IMR-90 (cell line): Measurements from ENCODE around the gene SPTB. TPM values are rescaled to one million over a fixed set of nuclear protein-coding genes. Genes with fewer than 3 reads are reported as not detected.

Experiments used
- ATAC-seq: fragments of 200-7000 bp; cut with Tn5 transposase; 2 replicates; pipeline ENCODE4 v1.9.1; 2020; ENCODE audit warnings: low read depth, mild to moderate bottlenecking, moderate library complexity
- BruUV-seq: library from RNA; stranded (reverse); fragments of 400-500 nt; replicated peaks from 2 replicates; lab custom pipeline; 2021; lab: Mats Ljungman, UMichigan
- CTCF ChIA-PET: fragments of 300-600 bp; formaldehyde crosslinking; extraction: SDS; loops from one replicate; lab custom pipeline; 2021; ENCODE audit warnings: antibody characterized with exemption; lab: Yijun Ruan, JAX
- POLR2A ChIA-PET: fragments of 300-600 bp; sonication (Branson Sonifier 250); formaldehyde crosslinking; loops from one replicate; lab custom pipeline; 2022; ENCODE audit warnings: antibody characterized with exemption; ENCODE audit not compliant: unreplicated experiment; lab: Charles Lee
- DNase-seq: peaks from one replicate; pipeline ENCODE4 v3.0.0; 2013
- H2AFZ ChIP-seq: replicated peaks from 2 replicates; pipeline ENCODE3; 2013; ENCODE audit warnings: low read length, mild to moderate bottlenecking; ENCODE audit not compliant: poor library complexity
- H2AK5ac ChIP-seq: 2 replicates; pipeline ENCODE4 v1.6.1; 2013; ENCODE audit warnings: low read depth, low read length, inconsistent platforms
- H2AK9ac ChIP-seq: replicated peaks from 2 replicates; pipeline ENCODE3; 2013; ENCODE audit warnings: mild to moderate bottlenecking, low read depth, low read length, moderate library complexity; ENCODE audit not compliant: poor library complexity
- H2BK120ac ChIP-seq: 2 replicates; pipeline ENCODE4 v1.6.1; 2013; ENCODE audit warnings: low read depth, low read length, inconsistent platforms
- H2BK15ac ChIP-seq: 3 replicates; pipeline ENCODE4 v1.6.1; 2013; ENCODE audit warnings: low read depth, low read length, inconsistent platforms
- H2BK20ac ChIP-seq: 2 replicates; pipeline ENCODE4 v1.6.1; 2013; ENCODE audit warnings: low read depth, mild to moderate bottlenecking, inconsistent platforms, low read length, moderate library complexity
- H2BK5ac ChIP-seq: 2 replicates; pipeline ENCODE4 v1.6.1; 2013; ENCODE audit warnings: mild to moderate bottlenecking, low read depth, low read length, inconsistent platforms; ENCODE audit not compliant: poor library complexity, severe bottlenecking
- H3K14ac ChIP-seq: replicated peaks from 2 replicates; pipeline ENCODE4 v1.6.1; 2013; ENCODE audit warnings: low read depth, low read length, inconsistent platforms
- H3K18ac ChIP-seq: 2 replicates; pipeline ENCODE4 v1.6.1; 2013; ENCODE audit warnings: low read depth, low read length, control low read depth
- H3K23ac ChIP-seq: 2 replicates; pipeline ENCODE4 v1.6.1; 2013; ENCODE audit warnings: low read depth, low read length, inconsistent platforms
- H3K27ac ChIP-seq: 2 replicates; pipeline ENCODE4 v1.5.1; 2013; ENCODE audit warnings: mild to moderate bottlenecking, control low read depth, low read length; ENCODE audit not compliant: insufficient read depth
- H3K27me3 ChIP-seq: 2 replicates; pipeline ENCODE4 v1.6.1; 2013; ENCODE audit warnings: low read length; ENCODE audit not compliant: control insufficient read depth, insufficient read depth
- H3K36me3 ChIP-seq: 2 replicates; pipeline ENCODE4 v1.6.1; 2013; ENCODE audit warnings: low read length, mixed read lengths; ENCODE audit not compliant: control insufficient read depth, insufficient read depth
- H3K4ac ChIP-seq: 2 replicates; pipeline ENCODE4 v1.6.1; 2013; ENCODE audit warnings: low read depth, low read length, inconsistent platforms
- H3K4me1 ChIP-seq: 2 replicates; pipeline ENCODE4 v1.6.1; 2013; ENCODE audit warnings: low read length, mixed read lengths; ENCODE audit not compliant: control insufficient read depth, insufficient read depth
- H3K4me2 ChIP-seq: 2 replicates; pipeline ENCODE4 v1.6.1; 2013; ENCODE audit warnings: low read depth, mild to moderate bottlenecking, control low read depth, low read length, moderate library complexity
- H3K4me3 ChIP-seq: 2 replicates; pipeline ENCODE4 v1.5.1; 2013; ENCODE audit warnings: low read depth, mild to moderate bottlenecking, control low read depth, low read length, moderate library complexity; ENCODE audit not compliant: insufficient read depth
- H3K56ac ChIP-seq: 2 replicates; pipeline ENCODE4 v1.6.1; 2013; ENCODE audit warnings: low read length, inconsistent platforms; ENCODE audit not compliant: insufficient read depth; ENCODE audit errors: extremely low read depth
- H3K79me1 ChIP-seq, 2 experiments: 2 replicates each; pipeline ENCODE4 v1.6.1; 2013; ENCODE audit warnings: low read length in 2 of 2, inconsistent platforms in 1 of 2, low read depth in 1 of 2
- H3K9ac ChIP-seq: 2 replicates; pipeline ENCODE4 v1.6.1; 2013; ENCODE audit warnings: low read depth, low read length, control low read depth
- H3K9me1 ChIP-seq: 2 replicates; pipeline ENCODE4 v1.6.1; 2013; ENCODE audit warnings: low read length, inconsistent platforms; ENCODE audit not compliant: insufficient read depth
- H3K9me3 ChIP-seq: 2 replicates; pipeline ENCODE4 v1.6.1; 2013; ENCODE audit warnings: low read length; ENCODE audit not compliant: control insufficient read depth, insufficient read depth
- H4K20me1 ChIP-seq: 2 replicates; pipeline ENCODE4 v1.6.1; 2013; ENCODE audit warnings: low read length, inconsistent platforms; ENCODE audit not compliant: insufficient read depth
- H4K5ac ChIP-seq: 2 replicates; pipeline ENCODE4 v1.6.1; 2013; ENCODE audit warnings: mild to moderate bottlenecking, low read depth, low read length, control low read depth
- H4K8ac ChIP-seq, 2 experiments: 2 replicates each; pipeline ENCODE4 v1.6.1; 2013; ENCODE audit warnings: low read depth in 2 of 2, low read length in 2 of 2, control low read depth in 1 of 2, inconsistent platforms in 1 of 2
- H4K91ac ChIP-seq: 2 replicates; pipeline ENCODE4 v1.6.1; 2013; ENCODE audit warnings: low read depth, low read length, inconsistent platforms; ENCODE audit not compliant: insufficient read depth
- BHLHE40 ChIP-seq: fragments of 150-350 bp; IDR thresholded peaks from 2 replicates; pipeline ENCODE4 v1.6.1; 2016; ENCODE audit warnings: mild to moderate bottlenecking, low read depth, low read length
- FOS ChIP-seq: fragments of 150-350 bp; IDR thresholded peaks from 2 replicates; pipeline ENCODE4 v1.6.1; 2016; ENCODE audit warnings: low read depth, low read length
- MAZ ChIP-seq: IDR thresholded peaks from 2 replicates; pipeline ENCODE4 v1.6.1; 2012; ENCODE audit warnings: low read depth, mild to moderate bottlenecking, low read length, improper control_type of control experiment, moderate library complexity, borderline replicate concordance
- MXI1 ChIP-seq: IDR thresholded peaks from 2 replicates; pipeline ENCODE4 v1.6.1; 2012; ENCODE audit warnings: low read depth, mild to moderate bottlenecking, low read length, moderate library complexity, borderline replicate concordance
- RFX5 ChIP-seq: IDR thresholded peaks from 2 replicates; pipeline ENCODE4 v1.8.0; 2012; ENCODE audit warnings: low read depth, mild to moderate bottlenecking, low read length, moderate library complexity
- USF2 ChIP-seq: fragments of 150-350 bp; IDR thresholded peaks from 2 replicates; pipeline ENCODE4 v1.6.1; 2017; ENCODE audit warnings: mild to moderate bottlenecking, antibody characterized with exemption, low read length, low read depth
- WGBS, 2 experiments: methylation state at CpG; one replicate each; pipeline versions ENCODE4 v1.1.5 to v1.1.7; 2013; ENCODE audit warnings: missing lambda C conversion rate in 2 of 2; ENCODE audit not compliant: insufficient read length in 1 of 2; ENCODE audit errors: extremely low coverage in 2 of 2; 5-methylcytosine and 5-hydroxymethylcytosine counted together
- dilution Hi-C: fragments of 300-500 bp; cut with HindIII; formaldehyde crosslinking; loops from one replicate; pipeline ENCODE4 v1.14.3; 2018; ENCODE audit warnings: low sequenced_read_pairs; ENCODE audit not compliant: unreplicated experiment
- in situ Hi-C: fragments of 300-500 bp; cut with MboI; formaldehyde crosslinking; loops from 3 replicates; pipeline ENCODE4 v1.14.3; 2019; ENCODE audit warnings: low sequenced_read_pairs, inconsistent platforms, mixed read lengths
- intact Hi-C: fragments of 100-400 bp; cut with micrococcal nuclease; formaldehyde crosslinking; loops from 2 replicates; pipeline ENCODE4 v1.10.0; 2022
- polyA plus RNA-seq, 3 experiments: library from polyadenylated mRNA; depleted of rRNA; stranded (reverse); fragments of >200 nt; gene quantifications; 2 replicates each; pipeline ENCODE4 v1.2.3, GENCODE V29; 2012; ENCODE audit warnings: low replicate concordance in 1 of 3
- total RNA-seq: library from RNA; depleted of rRNA; stranded (reverse); fragments of >200 nt; gene quantifications from 2 replicates; pipeline ENCODE4 v1.2.3, GENCODE V29; 2012
- TF ChIP-seq, protein P1 (sequence below): conservative IDR thresholded peaks from 2 replicates; pipeline ENCODE4 v1.5.1; 2012; ENCODE audit warnings: mild to moderate bottlenecking, low read depth, low read length, improper control_type of control experiment

SPTB gene
- total and polyA plus RNA-seq, 2 of the 4 experiments (the other 2 are of a cell fraction): under 0.01 to 0.07 TPM

GRCh38 chr14:64775081-64775777 is 104.5 kb downstream of the SPTB start:
- ATAC-seq: no peak
- Histone ChIP-seq H2AK5ac (no peak overlapping the region), H4K20me1 (no peaks in the 10 kb centered on the region), H3K9me3 (no peaks in the 10 kb centered on the region; the same call in 1 of the 2 replicates), H2BK5ac (no peak overlapping the region), H3K27me3 (peaks cover 22% of the 10 kb centered on the region), H3K4me1 (no peaks in the 10 kb centered on the region), H2AFZ (no peak overlapping the region), H2AK9ac (no peak overlapping the region), H3K27ac (no peak overlapping the region), H2BK20ac (no peak overlapping the region), H3K14ac (no peak overlapping the region), H3K9me1 (peaks cover 4% of the 10 kb centered on the region; the same call in 1 of the 2 replicates), H3K79me1 (no peaks in the 10 kb centered on the region), H4K91ac (no peak overlapping the region), H3K4me2 (no peak overlapping the region), H3K56ac (no peak overlapping the region), H4K8ac (no peak overlapping the region), H3K9ac (no peak overlapping the region), H3K4me3 (no peak overlapping the region), H3K36me3 (no peaks in the 10 kb centered on the region), H2BK15ac (no peak overlapping the region), H3K23ac (no peak overlapping the region), H2BK120ac (no peak overlapping the region), H4K5ac (no peak overlapping the region), H3K4ac (no peak overlapping the region), H3K18ac (no peak overlapping the region)
- in situ Hi-C loops: no loop called here
- BruUV-seq: no TSS peak
- ChIA-PET POLR2A (no interaction called here), CTCF (no interaction called here)
- TF ChIP-seq USF2: no peak
- TF ChIP-seq FOS: no peak
- TF ChIP-seq, protein P1, sequence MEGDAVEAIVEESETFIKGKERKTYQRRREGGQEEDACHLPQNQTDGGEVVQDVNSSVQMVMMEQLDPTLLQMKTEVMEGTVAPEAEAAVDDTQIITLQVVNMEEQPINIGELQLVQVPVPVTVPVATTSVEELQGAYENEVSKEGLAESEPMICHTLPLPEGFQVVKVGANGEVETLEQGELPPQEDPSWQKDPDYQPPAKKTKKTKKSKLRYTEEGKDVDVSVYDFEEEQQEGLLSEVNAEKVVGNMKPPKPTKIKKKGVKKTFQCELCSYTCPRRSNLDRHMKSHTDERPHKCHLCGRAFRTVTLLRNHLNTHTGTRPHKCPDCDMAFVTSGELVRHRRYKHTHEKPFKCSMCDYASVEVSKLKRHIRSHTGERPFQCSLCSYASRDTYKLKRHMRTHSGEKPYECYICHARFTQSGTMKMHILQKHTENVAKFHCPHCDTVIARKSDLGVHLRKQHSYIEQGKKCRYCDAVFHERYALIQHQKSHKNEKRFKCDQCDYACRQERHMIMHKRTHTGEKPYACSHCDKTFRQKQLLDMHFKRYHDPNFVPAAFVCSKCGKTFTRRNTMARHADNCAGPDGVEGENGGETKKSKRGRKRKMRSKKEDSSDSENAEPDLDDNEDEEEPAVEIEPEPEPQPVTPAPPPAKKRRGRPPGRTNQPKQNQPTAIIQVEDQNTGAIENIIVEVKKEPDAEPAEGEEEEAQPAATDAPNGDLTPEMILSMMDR: no peak
- TF ChIP-seq BHLHE40: no peak
- no peak for TF ChIP-seq RFX5
- TF ChIP-seq MXI1: no peak
- no peak for TF ChIP-seq MAZ
- intact Hi-C loops: no loop called here
- 82% methylated on average over 19 of the region's 25 CpGs; no CpG with 5 or more reads in 1 of the 2 experiments for WGBS, 2 experiments
- dilution Hi-C loops: no loop called here
- no peak for DNase-seq
